SKM-1 (cell line): Measurements from ENCODE around the gene ZNF444.

Source experiments
- DNase-seq: peaks from one replicate; lab custom pipeline; 2025; ENCODE audit not compliant: unreplicated experiment; lab: John Stamatoyannopoulos, UW

ZNF444 gene

GRCh38 chr19:56121180-56122167, 19.6 kb upstream of the ZNF444 start, which contains the start of gene ZNF787:
TSS of gene ZNF787 (minus strand) at chr19:56121295. CDS start at chr19:56103217, 18,078 bp downstream.
- DNase-seq: peak; percentile 60

- DNase-seq: no peak
Measured at GRCh38 chr19:56123266-56123891, 17.7 kb upstream of the ZNF444 start.

GRCh38 chr19:56124578-56124977, 16.5 kb upstream of the ZNF444 start:
- no peak for DNase-seq

DNA sequence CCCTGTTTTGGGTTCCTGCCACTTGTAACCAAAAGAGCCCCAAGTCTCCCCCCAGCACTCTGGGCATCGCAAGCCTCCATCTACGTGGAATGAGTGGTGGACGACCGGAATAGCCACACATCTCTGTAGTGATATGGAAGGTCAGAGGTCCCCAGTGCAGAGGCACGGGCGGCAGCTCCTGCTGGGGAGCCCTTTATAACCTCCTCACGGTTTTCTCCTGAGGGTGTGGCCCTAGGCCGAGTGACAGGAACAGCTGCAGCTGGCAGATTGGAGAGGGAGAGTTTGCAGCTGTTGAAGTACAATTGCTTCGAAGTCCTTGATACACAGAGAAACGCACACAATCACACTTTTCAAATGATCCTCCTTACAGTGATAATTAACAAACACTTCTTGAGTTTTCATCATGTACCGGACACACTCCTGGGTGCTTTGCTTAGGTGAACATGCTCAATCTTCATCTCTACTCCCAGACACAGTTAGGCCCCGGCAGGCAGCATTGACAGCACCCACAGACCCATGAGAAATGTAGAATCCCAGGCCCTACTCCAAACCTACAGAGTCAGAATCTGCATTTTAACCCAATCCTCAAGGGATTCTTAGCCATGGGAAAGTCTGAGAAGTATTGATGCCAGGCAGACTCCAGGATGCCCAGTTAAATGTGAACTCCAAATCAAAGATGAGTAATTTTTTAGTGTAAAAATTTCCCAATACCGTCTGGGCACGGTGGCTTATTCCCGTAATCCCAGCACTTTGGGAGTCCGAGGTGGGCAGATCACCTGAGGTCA, 15.1 kb upstream of the ZNF444 start:
- no peak for DNase-seq

- no peak for DNase-seq
Measured at GRCh38 chr19:56126983-56127780, 13.9 kb upstream of the ZNF444 start.

- DNase-seq: no peak
Measured at GRCh38 chr19:56130006-56130405, 11.1 kb upstream of the ZNF444 start.

GRCh38 chr19:56131651-56132050, 9.4 kb upstream of the ZNF444 start:
- no peak for DNase-seq

- no peak for DNase-seq
Measured at GRCh38 chr19:56132316-56132822, 8.7 kb upstream of the ZNF444 start.

GRCh38 chr19:56133858-56134653, 7.0 kb upstream of the ZNF444 start:
- no peak for DNase-seq

DNA sequence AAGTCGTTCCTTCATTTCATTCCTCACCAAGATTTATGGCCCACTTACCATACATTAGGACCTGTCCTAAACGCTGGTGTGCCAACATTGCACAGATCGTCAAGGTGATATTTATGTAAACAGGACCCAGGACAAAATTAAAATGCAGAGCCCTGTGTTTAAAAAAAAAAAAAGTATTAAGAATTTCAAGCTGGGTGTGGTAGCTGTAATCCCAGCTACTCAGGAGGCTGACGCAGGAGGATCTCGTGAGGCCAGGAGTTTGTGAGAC, 6.5 kb upstream of the ZNF444 start:
- DNase-seq: no peak

DNA sequence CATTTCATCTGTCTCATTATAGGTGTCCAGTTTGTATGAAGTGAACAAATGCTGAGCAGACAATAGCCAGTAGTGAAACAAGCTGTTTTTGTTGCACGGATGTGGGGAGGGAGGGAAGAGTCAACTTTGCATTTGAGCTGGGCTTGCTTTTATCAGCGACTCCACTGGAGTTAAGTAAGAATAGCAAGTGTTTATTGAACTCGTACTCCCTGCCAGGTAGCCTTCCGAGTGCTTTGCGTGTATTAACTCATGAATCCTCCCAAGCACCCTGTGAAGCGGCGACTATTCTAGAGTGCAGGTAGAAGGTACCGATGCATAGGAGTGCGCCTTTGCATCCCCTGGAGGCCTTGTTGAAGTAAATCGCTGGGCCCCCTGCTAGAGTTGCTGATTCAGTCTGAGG, 4.7 kb upstream of the ZNF444 start:
- DNase-seq: no peak

GRCh38 chr19:56137405-56137804, 3.7 kb upstream of the ZNF444 start:
- no peak for DNase-seq

- no peak for DNase-seq
Measured at GRCh38 chr19:56138069-56138468, 3.0 kb upstream of the ZNF444 start.

- no peak for DNase-seq
Measured at GRCh38 chr19:56139847-56140582, 1.1 kb upstream of the ZNF444 start.

GRCh38 chr19:56141417-56141993, 418 bp downstream of the ZNF444 start:
- no peak for DNase-seq

GRCh38 chr19:56142087-56142787, 1.1 kb downstream of the ZNF444 start:
- DNase-seq: no peak

DNA sequence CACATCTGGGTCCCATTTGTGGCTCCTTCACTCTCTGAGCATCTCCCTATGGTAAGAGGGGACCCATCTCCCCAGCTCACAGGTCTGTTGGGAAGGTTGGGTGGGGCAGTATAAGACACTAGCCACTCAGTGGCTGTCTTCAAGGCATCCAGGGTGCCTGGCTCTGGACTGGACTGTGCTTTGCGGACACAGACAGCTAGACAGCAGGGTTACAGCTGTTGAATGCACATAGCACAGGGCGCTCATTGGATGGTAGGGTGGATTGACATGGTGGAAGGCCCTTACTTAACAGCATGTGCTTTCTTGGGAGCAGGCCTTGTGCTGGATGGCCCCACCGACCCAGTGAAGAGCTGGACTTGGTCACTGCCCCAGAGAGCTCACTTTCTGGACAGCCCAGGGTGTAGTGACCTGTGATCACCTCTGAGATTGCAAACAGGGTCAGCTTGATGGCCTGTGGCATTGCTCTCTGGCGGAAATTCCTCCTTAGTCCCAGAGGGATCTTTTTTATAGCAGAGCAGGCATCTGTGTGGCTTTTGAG, 1.9 kb downstream of the ZNF444 start:
- no peak for DNase-seq

- no peak for DNase-seq
Measured at GRCh38 chr19:56144376-56144775, 3.3 kb downstream of the ZNF444 start.
